SK-N-SH (cell line): Measurements from ENCODE around the gene TAC4. TPM values are rescaled to one million over a fixed set of nuclear protein-coding genes. Genes with fewer than 3 reads are reported as not detected.
A peak's percentile ranks its signal among the peaks of the same experiment; 100 is the strongest.

Experiments
- CTCF ChIA-PET: fragments of 300-600, 350-600 bp; formaldehyde crosslinking; extraction: SDS; loops from one replicate; lab custom pipeline; 2021; lab: Yijun Ruan, JAX
- POLR2A ChIA-PET: fragments of 350-600 bp; sonication (Branson Sonifier 250); formaldehyde crosslinking; extraction: SDS; loops from one replicate; lab custom pipeline; 2020; ENCODE audit warnings: antibody characterized with exemption, inconsistent platforms; lab: Yijun Ruan, JAX
- DNase-seq: peaks from one replicate; pipeline ENCODE4 v3.0.0; 2012
- H2AFZ ChIP-seq: fragments of 200-600 bp; sonication (generic); 2 replicates; pipeline ENCODE4 v1.8.1; 2016; ENCODE audit warnings: antibody characterized with exemption, mild to moderate bottlenecking, low read depth
- H3F3A ChIP-seq: fragments of 200-600 bp; sonication (generic); replicated peaks from 2 replicates; pipeline ENCODE3; 2016; ENCODE audit warnings: antibody characterized with exemption, mild to moderate bottlenecking; ENCODE audit not compliant: insufficient read depth
- H3K27ac ChIP-seq, 2 experiments: fragments of 200-500 bp in 1 of 2; fragments of 200-600 bp in 1 of 2; sonication (Bioruptor generic) in 1 of 2; sonication (generic), shearing (Covaris generic) in 1 of 2; 2 replicates each; pipeline versions ENCODE4 v1.5.1 to v1.6.1; 2014 to 2016; ENCODE audit warnings: low read depth in 2 of 2, inconsistent platforms in 1 of 2, low read length in 1 of 2, mild to moderate bottlenecking in 1 of 2, mixed read lengths in 1 of 2
- H3K27me3 ChIP-seq: fragments of 200-600 bp; sonication (generic), shearing (Covaris generic); 2 replicates; pipeline ENCODE4 v1.6.1; 2016; ENCODE audit warnings: mixed run types; ENCODE audit not compliant: insufficient read depth
- H3K36me3 ChIP-seq, 2 experiments: fragments of 200-500 bp in 1 of 2; fragments of 200-600 bp in 1 of 2; sonication (Bioruptor generic) in 1 of 2; sonication (generic) in 1 of 2; replicated peaks in 1 of 2; 2 replicates each; pipeline versions ENCODE3 to v1.5.1; 2014 to 2016; ENCODE audit warnings: low read length in 1 of 2, mild to moderate bottlenecking in 1 of 2; ENCODE audit not compliant: insufficient read depth in 2 of 2, control insufficient read depth in 1 of 2
- H3K4me1 ChIP-seq, 2 experiments: fragments of 200-500 bp in 1 of 2; fragments of 200-600 bp in 1 of 2; sonication (Bioruptor generic) in 1 of 2; sonication (generic), shearing (Covaris generic) in 1 of 2; 2 replicates each; pipeline versions ENCODE4 v1.5.1 to v1.6.1; 2014 to 2016; ENCODE audit warnings: low read depth in 1 of 2, low read length in 1 of 2, mixed run types in 1 of 2; ENCODE audit not compliant: insufficient read depth in 2 of 2, control insufficient read depth in 1 of 2
- H3K4me2 ChIP-seq: fragments of 200-600 bp; sonication (generic), shearing (Covaris generic); 2 replicates; pipeline ENCODE4 v1.6.1; 2017; ENCODE audit warnings: mixed run types
- H3K4me3 ChIP-seq, 2 experiments: fragments of 200-500 bp in 1 of 2; fragments of 200-600 bp in 1 of 2; sonication (Bioruptor generic) in 1 of 2; sonication (generic), shearing (Covaris generic) in 1 of 2; 2 replicates each; pipeline versions ENCODE4 v1.5.1 to v1.8.1; 2014 to 2016; ENCODE audit warnings: low read depth in 2 of 2, inconsistent platforms in 1 of 2, low read length in 1 of 2, mild to moderate bottlenecking in 1 of 2, mixed read lengths in 1 of 2, moderate library complexity in 1 of 2
- H3K79me2 ChIP-seq: fragments of 200-600 bp; sonication (generic); 2 replicates; pipeline ENCODE4 v1.8.1; 2017; ENCODE audit warnings: mild to moderate bottlenecking; ENCODE audit not compliant: insufficient read depth
- H3K9ac ChIP-seq: fragments of 200-600 bp; sonication (generic); 2 replicates; pipeline ENCODE4 v1.6.1; 2017; ENCODE audit warnings: mixed run types
- H3K9me2 ChIP-seq: fragments of 200-600 bp; sonication (generic); 2 replicates; pipeline ENCODE4 v1.6.1; 2017; ENCODE audit warnings: mixed run types
- H3K9me3 ChIP-seq: fragments of 200-600 bp; sonication (generic); 2 replicates; pipeline ENCODE4 v1.6.1; 2017; ENCODE audit warnings: mixed run types, mild to moderate bottlenecking, moderate library complexity
- H4K20me1 ChIP-seq: fragments of 200-600 bp; sonication (generic); 2 replicates; pipeline ENCODE4 v1.6.1; 2017; ENCODE audit warnings: mild to moderate bottlenecking, mixed run types; ENCODE audit not compliant: insufficient read depth
- CTCF ChIP-seq: fragments of 200-600 bp; sonication (generic); IDR thresholded peaks from 2 replicates; pipeline ENCODE4 v1.6.1; 2017; ENCODE audit warnings: antibody characterized with exemption, mild to moderate bottlenecking, moderate library complexity
- FOXM1 ChIP-seq: IDR thresholded peaks from 2 replicates; pipeline ENCODE4 v1.4.0; 2012; ENCODE audit warnings: low read depth, mild to moderate bottlenecking
- NFIC ChIP-seq: IDR thresholded peaks from 2 replicates; pipeline ENCODE4 v1.4.0; 2012; ENCODE audit warnings: borderline replicate concordance
- PBX3 ChIP-seq: IDR thresholded peaks from 2 replicates; pipeline ENCODE4; 2012
- RAD21 ChIP-seq: IDR thresholded peaks from 2 replicates; pipeline ENCODE4 v1.6.1; 2012; ENCODE audit warnings: mild to moderate bottlenecking, low read length
- RXRA ChIP-seq: IDR thresholded peaks from 2 replicates; pipeline ENCODE4 v1.4.0; 2012; ENCODE audit warnings: low read depth, mild to moderate bottlenecking, borderline replicate concordance
- SMC3 ChIP-seq: IDR thresholded peaks from 2 replicates; pipeline ENCODE4 v1.6.1; 2012; ENCODE audit warnings: low read depth, low read length, improper control_type of control experiment
- TEAD4 ChIP-seq: IDR thresholded peaks from 2 replicates; pipeline ENCODE4 v1.4.0; 2012; ENCODE audit warnings: mild to moderate bottlenecking, borderline replicate concordance; ENCODE audit not compliant: insufficient read depth
- WGBS: methylation state at CpG from one replicate; pipeline ENCODE4 v1.1.6; 2017; ENCODE audit warnings: low lambda C conversion rate; 5-methylcytosine and 5-hydroxymethylcytosine counted together
- polyA plus RNA-seq, 3 experiments: library from polyadenylated mRNA; depleted of rRNA; stranded (reverse); fragments of >200 nt; gene quantifications; 2 replicates each; pipeline ENCODE4 v1.2.3, GENCODE V29; 2012

Gene TAC4
- polyA plus RNA-seq, 1 of the 3 experiments (the other 2 are of a cell fraction) = not detected

GRCh38 chr17:49841548-49841947 lies 6.3 kb downstream of the TAC4 start:
- CTCF ChIA-PET = interaction anchor here (40.4 kb wide), 1 partner anchor 155 kb away, joined by 1665 read pairs; the partner anchor contains the start of gene DLX3
- WGBS = 94% methylated on average over 3 of the region's 3 CpGs

GRCh38 chr17:49839455-49839854 lies 8.4 kb downstream of the TAC4 start:
- TF ChIP-seq TEAD4 (no peak), RAD21 (no peak), RXRA (no peak), NFIC (no peak)
- Histone ChIP-seq H3K36me3 (peaks cover 0 to 2% of the 10 kb centered on the region in 2 experiments), H3K79me2 (no peaks in the 10 kb centered on the region), H4K20me1 (no peaks in the 10 kb centered on the region), H3K27ac (no peak overlapping the region), H3K4me2 (no peak overlapping the region), H3K4me1 (peaks cover 0 to 7% of the 10 kb centered on the region in 2 experiments; a peak in 1 of 4 replicates), H3K9me2 (no peaks in the 10 kb centered on the region), H2AFZ (no peak overlapping the region), H3K27me3 (no peaks in the 10 kb centered on the region), H3K4me3 (no peak overlapping the region), H3F3A (peaks cover 4% of the 10 kb centered on the region), H3K9me3 (no peaks in the 10 kb centered on the region), H3K9ac (no peak overlapping the region)
- CTCF ChIA-PET = interaction anchor here (0.7 to 3.1 kb wide), 8 partner anchors 11 to 270 kb away, joined by 3 to 26 read pairs (median 6); no protein-coding TSS in a partner anchor
- POLR2A ChIA-PET = no interaction called here
- no peak for DNase-seq
- WGBS = 59% methylated on average over 5 of the region's 5 CpGs

More at GRCh38 chr17:49841548-49841947, 6.3 kb downstream of the TAC4 start:
- Histone ChIP-seq H3K4me1 (peaks cover 2 to 6% of the 10 kb centered on the region in 2 experiments; a peak in 1 of 4 replicates), H3K79me2 (no peaks in the 10 kb centered on the region), H3K4me3 (no peak overlapping the region), H3K27me3 (no peaks in the 10 kb centered on the region), H3K27ac (no peak overlapping the region), H4K20me1 (no peaks in the 10 kb centered on the region), H3K36me3 (no peaks in the 10 kb centered on the region), H2AFZ (no peak overlapping the region), H3K9me2 (no peaks in the 10 kb centered on the region), H3F3A (peaks cover 4% of the 10 kb centered on the region), H3K4me2 (no peak overlapping the region), H3K9me3 (no peaks in the 10 kb centered on the region), H3K9ac (no peak overlapping the region)
- no peak for DNase-seq
- POLR2A ChIA-PET = no interaction called here
- peak; percentile 41 for TF ChIP-seq CTCF
- TF ChIP-seq FOXM1 = no peak

GRCh38 chr17:49836111-49837030 lies 11.5 kb downstream of the TAC4 start:
- DNase-seq = no peak
- POLR2A ChIA-PET = no interaction called here
- no peak overlapping the region for H2AFZ ChIP-seq
- CTCF ChIA-PET = interaction anchor here (1.5 kb wide), 1 partner anchor 44 kb away, joined by 3 read pairs; no protein-coding TSS in a partner anchor
- TF ChIP-seq PBX3 (0 out of 2 replicates have a peak, but pooled peaks have one; percentile 40), SMC3 (no peak)
- TF ChIP-seq, all 33 proteins: peak for 1
- H3K27me3 ChIP-seq = no peaks in the 10 kb centered on the region
- H3K9me3 ChIP-seq = no peaks in the 10 kb centered on the region
- no peak overlapping the region for H3K4me3 ChIP-seq
- H3K9ac ChIP-seq = no peak overlapping the region
- H3K4me1 ChIP-seq = peaks cover 0 to 7% of the 10 kb centered on the region in 2 experiments; a peak in 1 of 4 replicates
- H3K79me2 ChIP-seq = no peaks in the 10 kb centered on the region
- peaks cover 19 to 32% of the 10 kb centered on the region in 2 experiments for H3K36me3 ChIP-seq
- no peaks in the 10 kb centered on the region for H3K9me2 ChIP-seq
- H3K4me2 ChIP-seq = no peak overlapping the region
- H4K20me1 ChIP-seq = no peaks in the 10 kb centered on the region
- peak overlapping the region; percentile 5 to 17; a peak in 1 of 4 replicates for H3K27ac ChIP-seq
- WGBS = 62% methylated on average over 16 of the region's 16 CpGs
- H3F3A ChIP-seq = peaks cover 1% of the 10 kb centered on the region
